OCI-LY1 (cell line): ENCODE measurements around the gene FALEC.

ENCODE experiments used
- EZH2 ChIP-seq: fragments of 200-600 bp; sonication (generic), shearing (Covaris generic); IDR thresholded peaks from 2 replicates; pipeline ENCODE4 v1.8.0; 2017; ENCODE audit warnings: borderline replicate concordance, mixed run types, mild to moderate bottlenecking, antibody characterized with exemption, low read length, moderate library complexity, mixed read lengths
- TF ChIP-seq, protein P1 (sequence below): fragments of 200-600 bp; sonication (generic), shearing (Covaris generic); IDR thresholded peaks from 2 replicates; pipeline ENCODE4 v1.5.1; 2017; ENCODE audit warnings: mild to moderate bottlenecking, antibody characterized with exemption, low read length, moderate library complexity, mixed read lengths

- TF ChIP-seq, protein P1, sequence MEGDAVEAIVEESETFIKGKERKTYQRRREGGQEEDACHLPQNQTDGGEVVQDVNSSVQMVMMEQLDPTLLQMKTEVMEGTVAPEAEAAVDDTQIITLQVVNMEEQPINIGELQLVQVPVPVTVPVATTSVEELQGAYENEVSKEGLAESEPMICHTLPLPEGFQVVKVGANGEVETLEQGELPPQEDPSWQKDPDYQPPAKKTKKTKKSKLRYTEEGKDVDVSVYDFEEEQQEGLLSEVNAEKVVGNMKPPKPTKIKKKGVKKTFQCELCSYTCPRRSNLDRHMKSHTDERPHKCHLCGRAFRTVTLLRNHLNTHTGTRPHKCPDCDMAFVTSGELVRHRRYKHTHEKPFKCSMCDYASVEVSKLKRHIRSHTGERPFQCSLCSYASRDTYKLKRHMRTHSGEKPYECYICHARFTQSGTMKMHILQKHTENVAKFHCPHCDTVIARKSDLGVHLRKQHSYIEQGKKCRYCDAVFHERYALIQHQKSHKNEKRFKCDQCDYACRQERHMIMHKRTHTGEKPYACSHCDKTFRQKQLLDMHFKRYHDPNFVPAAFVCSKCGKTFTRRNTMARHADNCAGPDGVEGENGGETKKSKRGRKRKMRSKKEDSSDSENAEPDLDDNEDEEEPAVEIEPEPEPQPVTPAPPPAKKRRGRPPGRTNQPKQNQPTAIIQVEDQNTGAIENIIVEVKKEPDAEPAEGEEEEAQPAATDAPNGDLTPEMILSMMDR, result peak; percentile 87
- no peak for TF ChIP-seq EZH2
These were observed 45.2 kb downstream of the FALEC start for GRCh38 chr1:150560576-150561253.
